Measurements from ENCODE around the gene GFY. TPM values are rescaled to one million over a fixed set of nuclear protein-coding genes. Genes with fewer than 3 reads are reported as not detected.
A peak's percentile ranks its signal among the peaks of the same experiment; 100 is the strongest.

Gene GFY
- total and polyA plus RNA-seq, 9 of the 15 experiments (the other 6 are each of a cell fraction or from before 2014, with no cell fraction given) = 0.06 to 0.40 (median 0.19) TPM; not detected in 3

GRCh38 chr19:49423071-49423984, 1.9 kb upstream of the GFY start, which contains the start of gene PTH2 (continued):
- TF ChIP-seq ZBTB40 (IDR thresholded peaks at IDR 0.05) = peak; percentile 56; the same call in 1 of the 2 replicates
- TF ChIP-seq ZBTB40 (CRISPR knock-in tag; IDR thresholded peaks at IDR 0.05) = no peak
- TF ChIP-seq ARHGAP35 (IDR thresholded peaks at IDR 0.05; ENCODE audit: partially characterized antibody) = peak; percentile 29
- TF ChIP-seq SMAD4 (CRISPR knock-in tag; conservative IDR thresholded peaks at IDR 0.05) = 0 out of 2 replicates have a peak, but pooled peaks have one; percentile 29
- peak; percentile 41; the same call in 1 of the 2 replicates for TF ChIP-seq ZBTB2 (IDR thresholded peaks at IDR 0.05)
- TF ChIP-seq, protein P1, sequence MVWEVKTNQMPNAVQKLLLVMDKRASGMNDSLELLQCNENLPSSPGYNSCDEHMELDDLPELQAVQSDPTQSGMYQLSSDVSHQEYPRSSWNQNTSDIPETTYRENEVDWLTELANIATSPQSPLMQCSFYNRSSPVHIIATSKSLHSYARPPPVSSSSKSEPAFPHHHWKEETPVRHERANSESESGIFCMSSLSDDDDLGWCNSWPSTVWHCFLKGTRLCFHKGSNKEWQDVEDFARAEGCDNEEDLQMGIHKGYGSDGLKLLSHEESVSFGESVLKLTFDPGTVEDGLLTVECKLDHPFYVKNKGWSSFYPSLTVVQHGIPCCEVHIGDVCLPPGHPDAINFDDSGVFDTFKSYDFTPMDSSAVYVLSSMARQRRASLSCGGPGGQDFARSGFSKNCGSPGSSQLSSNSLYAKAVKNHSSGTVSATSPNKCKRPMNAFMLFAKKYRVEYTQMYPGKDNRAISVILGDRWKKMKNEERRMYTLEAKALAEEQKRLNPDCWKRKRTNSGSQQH (CRISPR knock-in tag; IDR thresholded peaks at IDR 0.05) = peak; percentile 76
- peak; percentile 73 for TF ChIP-seq BCOR (IDR thresholded peaks at IDR 0.05)
- TF ChIP-seq RCOR1 (IDR thresholded peaks at IDR 0.05; ENCODE audit: borderline replicate concordance in 1 of 2, low read depth in 2 of 2, low read length in 2 of 2) = no peak
- no peak for TF ChIP-seq ELF1 (tag; IDR thresholded peaks at IDR 0.05)
- TF ChIP-seq MTA1 (IDR thresholded peaks at IDR 0.05; ENCODE audit: borderline replicate concordance) = peak; percentile 57; the same call in 1 of the 2 replicates
- 0 out of 2 replicates have a peak, but pooled peaks have one; percentile 50 for TF ChIP-seq OTX1 (CRISPR knock-in tag; IDR thresholded peaks at IDR 0.05)
- peak; percentile 47 for TF ChIP-seq PHF20 (IDR thresholded peaks at IDR 0.05; ENCODE audit: partially characterized antibody)
- 0 out of 2 replicates have a peak, but pooled peaks have one; percentile 77 for TF ChIP-seq HLTF (IDR thresholded peaks at IDR 0.05)
- TF ChIP-seq ETV1 (tag; conservative IDR thresholded peaks at IDR 0.05; ENCODE audit: low read depth) = peak; percentile 22; the same call in 1 of the 2 replicates
- peak; percentile 95 for TF ChIP-seq MEF2D (tag; conservative IDR thresholded peaks at IDR 0.05; ENCODE audit: low read depth)
- peak; percentile 36 for TF ChIP-seq BRD9 (IDR thresholded peaks at IDR 0.05; ENCODE audit: low read depth, partially characterized antibody)
